ENCODE measurements around the gene EGLN3. TPM values are rescaled to one million over a fixed set of nuclear protein-coding genes. Genes with fewer than 3 reads are reported as not detected.

EGLN3 gene
- total and polyA plus RNA-seq, 4 donors, result 1.3 to 2.3 (median 1.5) TPM

DNA sequence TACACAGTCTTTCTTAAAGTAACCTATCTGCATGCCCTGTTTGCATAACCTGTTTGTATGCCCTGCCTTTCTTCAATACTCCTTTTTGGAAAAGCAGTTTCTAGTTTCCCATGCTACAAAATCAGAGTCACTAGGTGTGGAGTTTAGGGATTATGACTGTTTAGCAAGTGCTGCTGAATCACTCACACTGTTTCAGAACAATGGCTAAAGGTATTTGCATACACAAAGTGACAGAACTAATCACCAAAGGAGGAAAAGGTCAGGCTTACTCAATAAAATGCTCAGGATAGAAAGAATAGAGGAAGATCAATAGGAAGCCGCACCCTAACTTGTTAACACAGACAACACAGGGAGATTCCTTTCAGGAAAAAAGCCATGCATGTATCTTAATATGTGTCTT is 19.4 kb downstream of the EGLN3 start:
- H3K4me3 ChIP-seq (ENCODE audit: low read depth in 1 of 3, low read length in 3 of 3), result no peak overlapping the region
- DNase-seq (ENCODE audit: low spot score), result no peak
- H3K36me3 ChIP-seq (ENCODE audit: control insufficient read depth in 4 of 4, insufficient read depth in 3 of 4, low read depth in 1 of 4, low read length in 3 of 4), result no peaks in the 10 kb centered on the region
- WGBS, result 74% methylated on average over 1 of the region's 1 CpG
- TF ChIP-seq YY1 (IDR thresholded peaks at IDR 0.05) (no peak), FOXA2 (IDR thresholded peaks at IDR 0.05) (no peak), JUND (IDR thresholded peaks at IDR 0.05) (no peak), SP1 (IDR thresholded peaks at IDR 0.05) (no peak), NR2F2 (IDR thresholded peaks at IDR 0.05) (no peak), HNF4G (IDR thresholded peaks at IDR 0.05) (no peak), FOXA1 (IDR thresholded peaks at IDR 0.05) (no peak), RXRA (IDR thresholded peaks at IDR 0.05) (no peak), RAD21 (IDR thresholded peaks at IDR 0.05) (no peak)
- TF ChIP-seq, protein P1, sequence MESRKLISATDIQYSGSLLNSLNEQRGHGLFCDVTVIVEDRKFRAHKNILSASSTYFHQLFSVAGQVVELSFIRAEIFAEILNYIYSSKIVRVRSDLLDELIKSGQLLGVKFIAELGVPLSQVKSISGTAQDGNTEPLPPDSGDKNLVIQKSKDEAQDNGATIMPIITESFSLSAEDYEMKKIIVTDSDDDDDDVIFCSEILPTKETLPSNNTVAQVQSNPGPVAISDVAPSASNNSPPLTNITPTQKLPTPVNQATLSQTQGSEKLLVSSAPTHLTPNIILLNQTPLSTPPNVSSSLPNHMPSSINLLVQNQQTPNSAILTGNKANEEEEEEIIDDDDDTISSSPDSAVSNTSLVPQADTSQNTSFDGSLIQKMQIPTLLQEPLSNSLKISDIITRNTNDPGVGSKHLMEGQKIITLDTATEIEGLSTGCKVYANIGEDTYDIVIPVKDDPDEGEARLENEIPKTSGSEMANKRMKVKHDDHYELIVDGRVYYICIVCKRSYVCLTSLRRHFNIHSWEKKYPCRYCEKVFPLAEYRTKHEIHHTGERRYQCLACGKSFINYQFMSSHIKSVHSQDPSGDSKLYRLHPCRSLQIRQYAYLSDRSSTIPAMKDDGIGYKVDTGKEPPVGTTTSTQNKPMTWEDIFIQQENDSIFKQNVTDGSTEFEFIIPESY (IDR thresholded peaks at IDR 0.05), result no peak
- TF ChIP-seq, protein P2, sequence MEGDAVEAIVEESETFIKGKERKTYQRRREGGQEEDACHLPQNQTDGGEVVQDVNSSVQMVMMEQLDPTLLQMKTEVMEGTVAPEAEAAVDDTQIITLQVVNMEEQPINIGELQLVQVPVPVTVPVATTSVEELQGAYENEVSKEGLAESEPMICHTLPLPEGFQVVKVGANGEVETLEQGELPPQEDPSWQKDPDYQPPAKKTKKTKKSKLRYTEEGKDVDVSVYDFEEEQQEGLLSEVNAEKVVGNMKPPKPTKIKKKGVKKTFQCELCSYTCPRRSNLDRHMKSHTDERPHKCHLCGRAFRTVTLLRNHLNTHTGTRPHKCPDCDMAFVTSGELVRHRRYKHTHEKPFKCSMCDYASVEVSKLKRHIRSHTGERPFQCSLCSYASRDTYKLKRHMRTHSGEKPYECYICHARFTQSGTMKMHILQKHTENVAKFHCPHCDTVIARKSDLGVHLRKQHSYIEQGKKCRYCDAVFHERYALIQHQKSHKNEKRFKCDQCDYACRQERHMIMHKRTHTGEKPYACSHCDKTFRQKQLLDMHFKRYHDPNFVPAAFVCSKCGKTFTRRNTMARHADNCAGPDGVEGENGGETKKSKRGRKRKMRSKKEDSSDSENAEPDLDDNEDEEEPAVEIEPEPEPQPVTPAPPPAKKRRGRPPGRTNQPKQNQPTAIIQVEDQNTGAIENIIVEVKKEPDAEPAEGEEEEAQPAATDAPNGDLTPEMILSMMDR (IDR thresholded peaks at IDR 0.05; ENCODE audit: low read depth, low read length, missing input control), result no peak
- TF ChIP-seq, protein P3, sequence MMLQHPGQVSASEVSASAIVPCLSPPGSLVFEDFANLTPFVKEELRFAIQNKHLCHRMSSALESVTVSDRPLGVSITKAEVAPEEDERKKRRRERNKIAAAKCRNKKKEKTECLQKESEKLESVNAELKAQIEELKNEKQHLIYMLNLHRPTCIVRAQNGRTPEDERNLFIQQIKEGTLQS (IDR thresholded peaks at IDR 0.05), result no peak
- H3K27ac ChIP-seq (ENCODE audit: low read depth in 1 of 2, low read length in 2 of 2), result no peak overlapping the region
- H3K27me3 ChIP-seq (ENCODE audit: control insufficient read depth in 4 of 4, insufficient read depth in 4 of 4, low read length in 3 of 4), result peaks cover 0 to 3% (median 0%) of the 10 kb centered on the region in 4 donors
- H3K9me3 ChIP-seq (ENCODE audit: control insufficient read depth in 4 of 4, low read length in 3 of 4), result no peaks in the 10 kb centered on the region
- H3K9ac ChIP-seq (ENCODE audit: low read depth in 1 of 2, low read length in 2 of 2), result no peak overlapping the region
- H3K4me1 ChIP-seq (ENCODE audit: control insufficient read depth in 4 of 4, insufficient read depth in 4 of 4, low read length in 3 of 4), result no peaks in the 10 kb centered on the region

DNA sequence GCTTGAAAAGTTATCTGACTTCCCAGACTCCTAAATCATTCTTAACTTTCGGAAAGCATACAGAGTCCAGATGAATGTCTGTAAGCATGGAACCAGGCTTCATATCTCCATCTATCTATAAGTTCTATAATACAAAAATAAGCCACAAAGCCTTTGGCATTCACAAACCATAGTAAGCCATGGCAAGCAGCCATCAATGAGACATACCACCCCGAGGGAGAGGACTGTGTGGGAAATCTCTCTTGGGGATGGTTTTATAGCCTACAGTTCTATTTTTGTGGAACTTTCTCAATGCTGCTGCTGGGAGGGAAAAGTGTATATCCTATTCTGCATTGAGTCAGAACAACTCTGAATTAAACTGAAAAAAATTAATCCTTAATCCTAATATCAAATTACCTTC is 20.4 kb downstream of the EGLN3 start:
- Histone ChIP-seq H3K9ac (ENCODE audit: low read depth in 1 of 2, low read length in 2 of 2) (no peak overlapping the region), H3K4me3 (ENCODE audit: low read depth in 1 of 3, low read length in 3 of 3) (no peak overlapping the region), H3K27ac (ENCODE audit: low read depth in 1 of 2, low read length in 2 of 2) (no peak overlapping the region), H3K9me3 (ENCODE audit: control insufficient read depth in 4 of 4, low read length in 3 of 4) (no peaks in the 10 kb centered on the region), H3K4me1 (ENCODE audit: control insufficient read depth in 4 of 4, insufficient read depth in 4 of 4, low read length in 3 of 4) (no peaks in the 10 kb centered on the region), H3K36me3 (ENCODE audit: control insufficient read depth in 4 of 4, insufficient read depth in 3 of 4, low read depth in 1 of 4, low read length in 3 of 4) (no peaks in the 10 kb centered on the region), H3K27me3 (ENCODE audit: control insufficient read depth in 4 of 4, insufficient read depth in 4 of 4, low read length in 3 of 4) (peaks cover 0 to 3% (median 0%) of the 10 kb centered on the region in 4 donors)
- WGBS, result 72% methylated on average over 2 of the region's 2 CpGs
- no peak for TF ChIP-seq FOXA2 (IDR thresholded peaks at IDR 0.05)
- DNase-seq (ENCODE audit: low spot score), result no peak

DNA sequence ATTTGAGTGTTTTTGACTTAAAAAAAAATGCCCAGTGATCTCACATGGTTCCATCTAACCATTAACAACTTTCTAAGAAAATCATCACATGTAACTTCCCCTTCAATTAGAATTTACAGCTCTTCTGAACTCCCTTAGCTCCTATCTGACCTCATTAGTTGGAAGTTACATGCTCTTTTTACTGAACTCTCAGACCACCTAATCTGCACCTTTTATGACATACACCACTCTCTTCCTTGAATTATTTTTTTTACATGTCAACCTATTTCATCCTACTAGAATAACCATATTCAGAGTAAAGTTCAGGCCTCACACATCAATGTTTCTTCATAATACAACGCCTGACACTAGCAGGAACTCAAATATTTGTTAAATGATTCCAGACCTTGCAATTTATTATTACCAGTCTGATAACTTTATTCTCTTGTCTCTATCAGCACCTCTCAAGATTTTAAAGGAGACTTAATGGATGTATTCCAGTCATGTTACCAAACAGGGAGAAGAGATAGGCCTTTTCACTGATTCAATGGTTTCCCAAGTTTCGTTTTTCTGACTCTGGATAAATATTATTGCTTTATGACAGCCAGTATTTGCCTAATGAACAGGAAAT is 21.0 kb downstream of the EGLN3 start:
- no peak for DNase-seq (ENCODE audit: low spot score)
- H3K9ac ChIP-seq (ENCODE audit: low read depth in 1 of 2, low read length in 2 of 2), result no peak overlapping the region
- peaks cover 0 to 3% (median 0%) of the 10 kb centered on the region in 4 donors for H3K27me3 ChIP-seq (ENCODE audit: control insufficient read depth in 4 of 4, insufficient read depth in 4 of 4, low read length in 3 of 4)
- TF ChIP-seq SP1 (IDR thresholded peaks at IDR 0.05) (no peak), FOXA1 (IDR thresholded peaks at IDR 0.05) (no peak), GABPA (IDR thresholded peaks at IDR 0.05 in 1 of 2, conservative IDR thresholded peaks at IDR 0.05 in 1 of 2) (no peak), JUND (IDR thresholded peaks at IDR 0.05) (no peak), TAF1 (conservative IDR thresholded peaks at IDR 0.05) (no peak)
- H3K9me3 ChIP-seq (ENCODE audit: control insufficient read depth in 4 of 4, low read length in 3 of 4), result no peaks in the 10 kb centered on the region
- no peaks in the 10 kb centered on the region for H3K4me1 ChIP-seq (ENCODE audit: control insufficient read depth in 4 of 4, insufficient read depth in 4 of 4, low read length in 3 of 4)
- H3K36me3 ChIP-seq (ENCODE audit: control insufficient read depth in 4 of 4, insufficient read depth in 3 of 4, low read depth in 1 of 4, low read length in 3 of 4), result no peaks in the 10 kb centered on the region
- no peak overlapping the region for H3K27ac ChIP-seq (ENCODE audit: low read depth in 1 of 2, low read length in 2 of 2)
- H3K4me3 ChIP-seq (ENCODE audit: low read depth in 1 of 3, low read length in 3 of 3), result no peak overlapping the region
- 57% methylated on average over 2 of the region's 2 CpGs for WGBS

Measured in liver (tissue), 9 donors.